GM18951 (cell line): ENCODE measurements around the gene WWC2.
"Not testable (repeated sequence)": the region's sequence is repeated elsewhere in the genome, so short reads cannot be mapped to it uniquely, and the experiment has no call there.

ENCODE experiments used
- POLR2A ChIP-seq: IDR thresholded peaks from 4 replicates; pipeline ENCODE4 v1.6.1; 2011; ENCODE audit warnings: mild to moderate bottlenecking; ENCODE audit not compliant: insufficient read length, insufficient read depth; ENCODE audit errors: extremely low read depth
- in situ Hi-C: fragments of 300-500 bp; cut with MboI; formaldehyde crosslinking; loops from one replicate; pipeline ENCODE4 v1.12.0; 2022; ENCODE audit warnings: low sequenced_read_pairs, mixed read lengths, inconsistent platforms; ENCODE audit not compliant: unreplicated experiment

Gene WWC2

DNA sequence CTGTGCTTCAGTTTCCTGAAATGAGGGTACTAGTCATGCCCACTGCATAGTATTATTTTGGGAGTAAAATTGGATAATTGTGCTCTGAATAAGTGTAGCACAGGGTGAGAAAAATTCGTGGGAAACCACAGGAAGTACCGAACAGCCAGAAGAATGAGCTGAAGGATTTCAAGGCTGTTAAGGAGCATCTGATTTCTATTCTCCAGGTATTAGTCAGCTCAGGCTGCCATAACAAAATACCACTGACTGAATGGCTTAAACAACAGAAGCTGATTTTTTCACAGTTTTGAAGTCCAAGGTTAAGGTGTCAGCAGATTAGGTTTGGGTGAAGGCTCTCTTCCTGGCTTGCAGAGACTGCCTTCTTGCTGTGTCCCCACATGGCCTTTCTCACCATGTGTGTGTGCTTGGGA lies 41.9 kb downstream of the WWC2 start:
- TF ChIP-seq POLR2A: no peak

DNA sequence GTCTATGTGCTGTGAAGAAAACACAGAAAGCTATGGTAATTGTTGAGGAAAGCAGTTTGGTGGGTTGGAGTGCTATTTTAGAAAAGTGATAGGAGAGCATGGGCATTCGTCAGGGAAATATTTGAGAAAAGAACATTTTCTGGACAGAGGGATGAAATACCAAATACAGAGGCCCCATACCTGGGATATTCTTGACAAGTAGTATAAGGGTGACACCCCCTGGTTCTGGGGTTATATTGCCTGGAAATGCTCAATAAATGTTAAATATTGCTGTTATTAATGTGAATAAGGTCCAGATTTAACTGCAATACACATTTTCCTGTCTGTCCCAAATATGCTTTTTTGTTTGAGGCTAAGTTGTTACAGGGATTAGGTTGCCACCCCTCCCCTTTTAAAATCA lies 42.9 kb downstream of the WWC2 start:
- no peak for TF ChIP-seq POLR2A
- in situ Hi-C loops: no loop called here

More for the DNA sequence above, 41.9 kb downstream of the WWC2 start:
- in situ Hi-C loops: no loop called here

DNA sequence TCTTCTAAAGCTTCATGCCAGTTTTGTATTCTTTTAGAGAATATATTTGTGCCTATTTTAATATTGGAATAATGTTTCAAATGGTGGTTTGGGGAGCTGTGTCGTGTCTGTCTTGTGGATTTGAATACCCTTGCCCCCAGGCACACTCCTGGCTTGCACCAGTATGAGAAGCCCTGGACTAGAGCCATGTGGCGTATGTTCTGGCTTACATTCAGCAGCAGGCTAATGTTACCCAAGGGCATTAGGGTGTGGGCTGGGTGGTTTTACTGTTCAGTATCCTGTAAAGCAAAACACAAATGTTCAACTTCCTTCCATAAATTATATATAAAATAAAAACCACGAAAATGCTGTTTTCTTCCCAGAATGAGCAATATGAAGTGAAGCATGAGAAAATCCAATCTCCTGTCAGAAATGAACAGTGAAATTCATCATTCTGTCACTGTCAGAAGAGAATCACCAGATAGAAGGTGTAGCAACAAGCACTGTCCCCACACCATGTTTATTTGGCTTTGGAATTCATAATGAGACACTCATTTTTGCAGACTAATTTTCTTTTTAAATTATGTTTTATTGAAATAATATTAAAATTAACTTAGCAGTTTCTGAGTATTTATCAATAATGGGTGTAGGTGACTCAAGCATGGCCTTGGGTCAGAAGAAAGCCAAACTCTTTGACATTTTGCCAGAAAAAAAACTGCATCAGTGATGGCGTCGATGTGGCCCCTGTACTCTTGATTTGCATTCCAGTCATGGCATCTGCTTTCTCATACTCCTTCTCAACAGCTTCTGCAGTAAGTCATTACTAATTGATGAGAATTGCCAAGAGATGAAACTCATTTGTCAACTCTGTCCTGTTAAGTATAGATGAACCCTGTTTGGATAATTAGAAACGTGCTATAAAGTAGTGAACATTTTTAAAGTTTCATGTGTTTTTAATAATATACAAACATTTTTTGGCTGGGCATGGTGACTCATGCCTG lies 43.8 kb downstream of the WWC2 start:
- in situ Hi-C loops: no loop called here
- no peak for TF ChIP-seq POLR2A

DNA sequence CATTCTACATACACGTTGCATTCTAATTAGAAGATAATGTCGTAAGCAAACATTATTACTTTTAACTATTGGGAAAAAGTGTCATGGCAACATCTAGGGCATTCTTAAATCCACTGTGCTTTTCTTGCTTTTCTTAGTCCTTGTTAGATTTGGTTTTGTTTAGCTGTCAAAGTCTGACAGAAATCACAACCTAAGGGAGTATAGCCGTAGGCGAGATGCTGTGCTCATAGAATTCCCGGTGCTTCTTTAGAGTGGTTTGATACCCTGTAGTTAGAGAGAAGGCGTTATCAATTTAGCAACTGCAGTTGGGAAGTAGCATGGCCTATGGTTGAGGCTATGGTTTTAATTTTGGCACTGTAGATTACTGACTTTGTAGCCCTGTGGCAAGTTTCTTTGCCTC lies 45.7 kb downstream of the WWC2 start:
- no peak for TF ChIP-seq POLR2A
- in situ Hi-C loops: no loop called here

DNA sequence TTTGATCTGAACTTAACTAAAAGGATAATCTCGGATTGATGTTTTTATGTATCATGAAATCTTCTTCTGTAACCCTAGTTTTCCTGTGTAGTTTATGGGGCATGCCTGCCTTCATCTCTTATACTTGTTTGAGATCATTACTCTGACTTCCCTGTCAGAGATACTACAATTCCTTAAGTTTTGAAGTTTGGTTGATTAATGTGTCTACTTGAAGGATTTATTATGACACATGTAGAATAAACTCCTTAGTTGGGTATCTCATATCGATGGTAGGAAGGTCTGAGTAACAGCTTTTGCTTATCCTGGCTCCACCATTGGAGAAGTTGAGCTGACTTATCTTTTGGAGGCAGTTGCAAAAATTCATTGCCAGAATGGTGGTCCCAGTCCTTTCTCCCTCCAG lies 46.7 kb downstream of the WWC2 start:
- in situ Hi-C loops: no loop called here
- no peak for TF ChIP-seq POLR2A

DNA sequence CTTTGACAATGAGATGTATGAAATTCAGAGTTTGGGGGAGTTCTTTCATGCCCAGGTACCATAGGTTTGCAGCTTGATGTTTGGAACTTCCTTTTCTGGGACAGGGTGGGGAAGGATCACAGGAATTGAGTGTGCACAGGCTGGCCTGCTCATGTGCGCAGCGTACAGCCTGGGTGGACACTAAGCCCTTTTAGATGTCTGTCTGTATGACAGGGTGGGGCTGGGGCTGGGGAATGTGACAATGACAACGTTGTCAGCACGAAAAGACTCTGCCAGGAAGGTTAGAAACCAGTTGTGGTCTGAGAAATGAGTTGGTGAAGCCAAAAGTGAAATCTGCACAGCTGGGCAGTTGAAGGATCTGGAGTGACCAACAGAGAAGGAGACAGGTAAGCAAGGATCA lies 47.4 kb downstream of the WWC2 start:
- in situ Hi-C loops: no loop called here
- no peak for TF ChIP-seq POLR2A

DNA sequence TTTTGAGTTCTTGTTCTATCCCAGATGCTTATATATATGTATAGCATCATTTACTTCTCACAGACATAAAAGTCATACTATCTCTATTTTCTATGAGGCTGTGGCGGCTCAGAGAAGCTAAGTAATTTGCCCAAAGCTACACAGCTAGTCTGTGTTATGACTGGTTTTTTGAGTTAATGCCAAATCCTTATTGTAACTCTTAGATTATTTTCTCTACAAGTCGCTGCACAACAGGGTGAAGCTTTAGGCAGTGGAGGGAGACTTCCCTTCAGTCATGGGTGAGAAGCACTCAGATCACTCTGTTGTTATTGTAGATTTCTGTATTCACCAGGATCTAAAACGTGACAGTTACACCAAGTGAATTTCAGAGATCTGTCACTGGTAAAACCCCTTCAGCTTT lies 48.1 kb downstream of the WWC2 start:
- in situ Hi-C loops: no loop called here
- TF ChIP-seq POLR2A: no peak

DNA sequence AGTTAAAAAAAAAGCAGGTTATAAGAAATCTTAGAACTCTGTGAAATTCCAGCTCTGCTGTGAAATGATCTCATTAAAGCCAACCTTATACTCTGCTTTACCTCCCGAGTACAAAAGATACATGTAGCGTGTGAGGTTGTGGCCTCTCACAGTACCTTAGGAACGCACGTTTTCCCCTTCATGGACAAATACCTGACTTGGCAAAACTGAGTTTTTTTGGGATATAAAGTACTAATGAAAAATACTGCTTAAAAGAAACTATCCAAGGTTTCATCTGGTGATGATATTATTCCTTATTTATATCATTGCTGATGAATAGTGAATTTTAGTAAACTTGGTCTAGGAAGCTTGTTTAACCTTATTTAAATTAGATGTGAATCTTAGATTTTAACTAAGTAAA lies 48.9 kb downstream of the WWC2 start:
- TF ChIP-seq POLR2A: no peak

DNA sequence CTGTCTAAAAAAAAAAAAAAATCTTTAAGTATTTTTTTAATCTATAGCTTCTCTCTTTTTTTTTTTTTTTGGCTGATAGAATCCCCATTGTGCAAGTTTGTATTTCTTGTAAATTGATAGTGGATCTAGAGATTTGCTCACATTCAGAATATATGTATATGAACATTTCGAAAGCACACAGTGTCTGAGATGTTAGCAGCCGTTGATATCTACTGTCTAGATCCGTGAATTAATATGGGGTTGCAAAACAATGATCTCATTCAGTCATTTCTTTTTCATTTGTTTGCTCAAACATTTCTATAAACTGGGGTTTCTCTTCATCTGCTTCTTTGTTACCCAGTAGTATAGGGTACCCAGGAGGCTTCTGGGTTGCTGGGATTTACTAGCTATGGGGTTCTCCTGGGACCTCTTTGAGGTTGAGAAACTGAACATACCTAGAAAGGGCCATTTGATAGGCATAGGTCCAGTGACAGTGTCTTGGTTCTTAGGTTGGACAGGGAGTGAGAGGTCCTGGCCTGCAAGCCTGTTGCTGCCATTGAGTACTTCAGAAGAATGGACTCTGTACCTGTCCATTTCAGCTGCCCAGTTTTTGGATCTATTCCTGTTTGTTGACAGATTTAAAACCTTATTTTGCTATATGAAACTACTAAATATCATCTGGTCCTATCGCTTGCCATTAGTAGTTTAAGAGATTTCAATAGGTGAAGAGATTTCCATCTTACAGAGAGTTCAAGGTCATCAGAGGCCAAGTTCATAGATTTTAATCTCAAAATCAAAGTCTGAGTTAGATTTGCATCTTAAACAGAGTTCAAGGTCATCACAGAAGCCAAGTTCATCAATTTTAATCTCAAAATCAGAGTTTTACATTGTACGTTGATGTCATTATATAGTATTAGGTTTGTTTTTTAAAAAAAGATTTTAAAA lies 50.8 kb downstream of the WWC2 start:
- TF ChIP-seq POLR2A: no peak
- in situ Hi-C loops: no loop called here

More for the DNA sequence above, 48.9 kb downstream of the WWC2 start:
- in situ Hi-C loops: no loop called here

DNA sequence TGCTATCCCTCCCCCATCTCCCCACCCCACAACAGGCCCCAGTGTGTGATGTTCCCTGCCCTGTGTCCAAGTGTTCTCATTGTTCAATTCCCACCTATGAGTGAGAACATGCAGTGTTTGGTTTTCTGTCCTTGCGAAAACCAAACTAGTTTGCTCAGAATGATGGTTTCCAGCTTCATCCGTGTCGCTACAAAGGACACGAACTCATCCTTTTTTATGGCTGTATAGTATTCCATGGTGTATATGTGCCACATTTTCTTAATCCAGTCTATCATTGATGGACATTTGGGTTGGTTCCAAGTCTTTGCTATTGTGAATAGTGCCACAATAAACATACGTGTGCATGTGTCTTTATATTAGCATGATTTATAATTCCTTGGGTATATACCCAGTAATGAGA lies 51.6 kb downstream of the WWC2 start:
- in situ Hi-C loops: not testable (repeated sequence)

DNA sequence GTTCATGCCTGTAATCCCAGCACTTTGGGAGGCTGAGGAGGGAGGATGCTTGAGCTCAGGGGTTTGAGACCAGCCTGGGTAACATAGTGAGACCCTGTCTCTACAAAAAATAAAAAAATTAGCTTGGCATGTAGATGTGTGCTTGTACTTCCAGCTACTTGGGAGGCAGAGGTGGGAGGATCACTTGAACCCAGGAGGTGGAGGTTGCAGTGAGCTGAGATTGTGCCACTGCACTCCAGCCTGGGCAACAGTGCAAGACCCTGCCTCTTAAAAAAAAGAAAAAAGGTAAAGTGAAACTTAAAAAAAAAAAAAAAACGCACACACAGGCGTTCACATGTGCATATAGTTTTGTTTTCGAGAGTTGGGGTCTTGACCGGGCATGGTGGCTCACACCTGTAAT lies 53.2 kb downstream of the WWC2 start:
- in situ Hi-C loops: not testable (repeated sequence)

DNA sequence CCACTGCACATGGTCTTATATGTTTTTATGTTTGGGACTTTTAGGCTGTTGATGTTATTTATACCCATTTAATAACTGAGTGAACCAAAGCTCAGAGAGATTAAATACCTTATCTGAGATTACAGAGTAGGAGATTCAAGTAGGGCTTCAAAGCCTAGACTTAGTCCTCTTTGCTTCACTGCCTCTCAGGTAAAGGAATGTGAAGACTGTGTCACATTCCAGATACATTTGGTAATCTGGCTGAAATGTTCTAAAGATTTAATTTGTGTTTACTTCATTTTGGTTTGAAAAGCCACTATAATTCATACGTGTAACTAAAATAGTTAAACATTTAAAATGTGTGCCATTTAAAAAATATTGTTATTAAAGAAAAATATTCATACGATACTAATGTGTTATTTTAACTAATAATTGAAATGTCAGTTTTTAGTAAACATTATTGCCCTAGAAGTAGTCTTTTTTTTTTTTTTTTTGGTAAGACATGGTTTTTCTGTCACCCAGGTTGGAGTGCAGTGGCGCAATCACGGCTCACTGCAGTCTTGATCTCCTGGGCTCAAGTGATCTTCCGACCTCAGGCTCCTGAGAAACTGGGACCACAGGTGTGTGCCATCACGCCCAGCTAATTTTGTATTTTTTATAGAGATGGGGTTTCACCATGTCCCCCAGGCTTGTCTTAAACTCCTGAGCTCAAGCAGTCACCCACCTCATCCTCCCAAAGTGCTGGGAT lies 54.3 kb downstream of the WWC2 start:
- TF ChIP-seq POLR2A: no peak
- in situ Hi-C loops: no loop called here
